WI38 (cell line): ENCODE results near the gene HOXB3.

Experiments
- H3K4me3 ChIP-seq: 2 replicates; pipeline ENCODE4 v1.5.1; 2011; ENCODE audit warnings: low read depth, mild to moderate bottlenecking, control low read depth, low read length
- TF ChIP-seq, protein P1 (sequence below): IDR thresholded peaks from 2 replicates; pipeline ENCODE4 v1.5.1; 2012; ENCODE audit warnings: low read depth, mild to moderate bottlenecking, control low read depth, low read length

HOXB3 gene

DNA sequence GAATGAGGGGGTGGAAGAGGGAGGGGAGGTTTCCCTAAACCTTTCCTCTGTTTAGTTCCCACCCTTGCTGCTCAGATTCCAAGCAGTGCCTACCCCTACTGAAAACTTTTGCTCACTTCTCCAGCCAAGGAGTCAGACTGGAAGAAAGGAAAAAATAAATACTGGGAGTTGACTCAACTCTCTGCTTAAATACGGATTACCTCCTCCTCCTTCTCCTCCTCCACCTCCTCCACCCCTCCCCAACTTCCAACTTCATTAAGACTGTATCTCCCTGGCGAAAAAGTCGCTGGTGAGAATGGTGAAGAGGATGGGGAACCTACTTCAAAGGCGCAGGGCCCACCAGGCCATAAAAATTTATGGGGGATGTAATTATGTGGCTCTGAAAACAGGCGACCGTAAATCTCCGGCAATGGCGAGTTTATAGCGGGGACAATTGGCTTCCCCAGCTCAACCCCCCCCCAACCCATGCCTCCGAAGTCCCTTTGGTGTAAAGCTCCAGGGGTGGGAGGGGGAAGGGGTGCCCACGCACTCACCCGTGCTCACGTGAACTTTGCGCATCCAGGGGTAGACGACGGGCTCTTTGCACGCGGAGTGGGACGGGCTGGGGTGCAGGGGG is 12.6 kb downstream of the HOXB3 start:
- peak overlapping the region; percentile 79 for H3K4me3 ChIP-seq
- TF ChIP-seq, protein P1, sequence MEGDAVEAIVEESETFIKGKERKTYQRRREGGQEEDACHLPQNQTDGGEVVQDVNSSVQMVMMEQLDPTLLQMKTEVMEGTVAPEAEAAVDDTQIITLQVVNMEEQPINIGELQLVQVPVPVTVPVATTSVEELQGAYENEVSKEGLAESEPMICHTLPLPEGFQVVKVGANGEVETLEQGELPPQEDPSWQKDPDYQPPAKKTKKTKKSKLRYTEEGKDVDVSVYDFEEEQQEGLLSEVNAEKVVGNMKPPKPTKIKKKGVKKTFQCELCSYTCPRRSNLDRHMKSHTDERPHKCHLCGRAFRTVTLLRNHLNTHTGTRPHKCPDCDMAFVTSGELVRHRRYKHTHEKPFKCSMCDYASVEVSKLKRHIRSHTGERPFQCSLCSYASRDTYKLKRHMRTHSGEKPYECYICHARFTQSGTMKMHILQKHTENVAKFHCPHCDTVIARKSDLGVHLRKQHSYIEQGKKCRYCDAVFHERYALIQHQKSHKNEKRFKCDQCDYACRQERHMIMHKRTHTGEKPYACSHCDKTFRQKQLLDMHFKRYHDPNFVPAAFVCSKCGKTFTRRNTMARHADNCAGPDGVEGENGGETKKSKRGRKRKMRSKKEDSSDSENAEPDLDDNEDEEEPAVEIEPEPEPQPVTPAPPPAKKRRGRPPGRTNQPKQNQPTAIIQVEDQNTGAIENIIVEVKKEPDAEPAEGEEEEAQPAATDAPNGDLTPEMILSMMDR, result no peak

DNA sequence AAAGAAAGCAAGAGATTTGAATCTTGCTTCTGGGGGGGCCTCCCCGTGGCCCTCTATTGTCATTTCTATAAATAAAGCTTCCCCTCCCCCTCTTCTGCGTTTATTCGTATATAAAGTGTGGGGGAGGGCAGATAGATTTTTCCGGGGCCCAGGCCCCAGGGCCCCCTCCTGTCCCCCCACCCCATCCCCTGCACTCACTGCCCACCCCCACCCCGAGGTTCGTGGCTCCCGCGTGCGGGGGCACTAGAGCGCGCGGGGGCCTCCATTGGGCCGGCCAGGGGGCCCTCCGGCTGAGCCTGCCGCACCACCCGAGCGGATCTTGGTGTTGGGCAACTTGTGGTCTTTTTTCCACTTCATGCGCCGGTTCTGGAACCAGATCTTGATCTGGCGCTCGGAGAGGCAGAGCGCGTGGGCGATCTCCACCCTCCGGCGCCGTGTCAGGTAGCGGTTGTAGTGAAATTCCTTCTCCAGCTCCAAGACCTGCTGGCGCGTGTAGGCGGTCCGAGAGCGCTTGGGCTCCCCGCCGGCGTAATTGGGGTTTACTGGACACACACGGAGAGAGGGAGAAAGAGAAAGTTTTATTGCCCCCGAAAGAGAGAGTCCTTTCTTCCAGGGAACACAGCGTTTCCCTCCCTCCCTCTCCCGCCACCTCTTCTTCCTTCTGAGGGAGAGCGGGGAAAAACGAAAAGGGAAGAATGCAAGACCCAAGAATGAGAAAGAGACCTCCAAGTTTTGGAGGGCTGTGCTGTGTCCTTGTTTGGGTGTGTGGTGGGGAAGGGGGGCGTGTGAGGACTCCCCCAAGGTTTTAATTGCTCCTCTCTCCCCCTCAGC is 13.3 kb downstream of the HOXB3 start:
- TF ChIP-seq, protein P1, result no peak

DNA sequence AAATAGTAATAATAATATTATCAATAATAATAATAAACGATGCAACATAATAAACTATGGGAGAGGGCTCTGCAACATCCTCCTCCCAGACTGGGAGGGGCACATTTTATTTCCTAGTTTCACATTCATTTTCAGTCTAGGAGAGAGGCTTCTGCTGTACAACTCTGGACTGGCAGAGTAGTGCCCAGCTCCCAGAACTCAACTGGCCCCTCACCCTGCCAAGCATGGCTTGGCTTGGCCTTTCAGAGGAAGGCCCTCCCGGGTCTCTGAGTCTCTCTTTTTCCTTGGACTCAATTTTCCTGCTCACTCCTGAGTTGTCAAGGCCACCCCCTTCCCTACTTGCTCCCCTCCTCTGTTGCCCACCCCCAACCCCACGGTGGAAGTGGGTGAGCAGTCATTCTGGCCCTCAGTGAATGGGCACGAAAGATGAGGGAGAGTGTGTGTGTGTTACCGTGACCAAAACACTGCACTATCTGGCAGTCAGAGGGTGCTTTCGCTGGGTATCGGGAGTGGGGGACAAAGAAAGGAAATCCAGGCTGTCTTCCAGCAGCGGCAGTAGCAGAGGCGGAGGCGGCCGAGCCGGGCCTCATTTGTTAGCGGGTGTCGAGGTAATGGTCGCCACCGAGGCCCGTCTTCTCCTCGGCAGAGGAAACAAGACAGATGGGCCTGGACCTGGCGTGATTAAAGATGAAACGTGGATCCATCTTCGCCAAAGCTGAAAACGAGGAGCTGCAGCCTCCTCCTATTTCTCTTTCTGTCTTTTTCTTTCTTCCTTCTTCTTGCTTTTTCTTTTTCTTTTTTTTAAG is 14.2 kb downstream of the HOXB3 start:
- peak overlapping the region; percentile 79 for H3K4me3 ChIP-seq
- TF ChIP-seq, protein P1, result no peak

More for the DNA sequence above, 13.3 kb downstream of the HOXB3 start:
- H3K4me3 ChIP-seq, result peak overlapping the region; percentile 79

DNA sequence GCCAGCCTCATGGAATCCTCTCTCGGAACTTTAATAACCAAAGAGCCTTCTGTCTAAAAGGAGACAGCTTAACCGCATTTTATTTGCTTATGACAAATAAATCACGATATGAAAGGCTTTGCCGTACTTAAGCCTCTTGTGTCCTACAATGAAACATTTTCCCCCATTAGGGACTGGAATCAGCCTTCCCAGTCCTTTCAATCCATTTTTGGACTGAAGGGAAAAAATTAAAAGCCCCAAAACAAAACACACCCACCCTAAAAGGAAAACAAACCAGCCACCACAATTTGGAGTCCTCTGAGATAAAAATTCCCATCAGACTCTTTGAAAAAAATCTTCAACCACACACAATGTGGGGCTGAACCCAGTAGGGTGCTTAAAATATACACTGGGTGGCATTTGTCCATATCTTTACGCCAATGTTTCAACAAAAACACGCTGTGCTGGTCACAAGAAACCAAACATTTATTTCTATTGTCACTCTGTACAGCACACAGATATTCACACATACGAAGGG is 14.9 kb downstream of the HOXB3 start:
- peak overlapping the region; percentile 79 for H3K4me3 ChIP-seq
- TF ChIP-seq, protein P1, result no peak

DNA sequence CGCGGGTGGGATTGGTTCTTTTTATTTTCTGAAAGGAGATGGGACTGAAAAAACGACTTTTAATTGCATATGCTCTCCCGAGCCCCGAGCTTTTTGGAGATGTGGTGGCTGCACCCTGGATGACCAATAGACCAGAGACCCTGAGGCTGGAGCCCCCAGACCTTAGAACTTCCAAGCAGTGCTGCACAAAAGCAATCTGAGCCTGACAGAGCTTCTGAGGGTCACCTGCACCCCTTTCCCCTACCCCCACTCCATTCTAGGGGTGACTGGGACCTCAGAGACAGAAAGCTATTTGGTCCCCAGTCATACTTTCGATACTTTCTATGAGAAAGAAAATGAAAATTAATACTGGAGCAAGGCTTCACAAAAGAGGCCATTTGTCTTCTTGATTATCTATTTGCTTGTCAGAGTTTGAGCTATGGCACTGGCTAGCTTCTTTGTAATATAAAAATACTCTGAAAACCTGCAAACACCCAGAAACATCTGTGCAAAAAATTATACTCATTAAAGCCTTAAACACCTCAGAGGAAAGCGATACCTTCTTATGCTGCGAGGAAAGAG is 15.5 kb downstream of the HOXB3 start:
- TF ChIP-seq, protein P1, result no peak
- peak overlapping the region; percentile 79 for H3K4me3 ChIP-seq

DNA sequence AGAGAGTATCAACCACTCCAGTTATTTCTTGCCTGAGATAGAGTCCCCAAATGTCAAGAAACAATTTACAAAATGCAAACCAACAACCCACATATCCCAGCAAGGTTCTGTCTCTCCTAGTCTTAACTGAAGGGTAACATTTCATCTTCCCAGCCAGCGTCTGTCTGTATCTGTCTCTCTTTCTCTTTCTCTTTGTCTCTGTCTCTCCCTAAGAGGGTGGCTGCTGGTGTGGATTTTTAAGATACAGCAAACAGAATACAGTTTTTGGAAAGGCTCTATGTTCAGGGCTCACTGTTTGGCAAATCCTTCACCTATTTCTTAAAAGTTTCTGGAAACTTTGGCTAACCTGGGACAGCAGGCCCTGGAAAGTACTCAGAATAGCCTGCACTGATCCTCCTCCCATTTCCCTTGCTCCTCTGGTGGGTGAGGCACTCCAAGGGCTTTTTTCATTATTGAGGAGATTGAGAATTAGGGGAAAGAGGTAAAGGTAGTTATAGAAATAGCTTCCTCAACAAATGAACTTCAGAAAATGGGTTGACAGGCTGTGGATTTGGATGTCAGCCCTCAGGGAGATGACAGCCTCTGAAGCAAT is 18.1 kb downstream of the HOXB3 start:
- H3K4me3 ChIP-seq, result peak overlapping the region; percentile 79
- TF ChIP-seq, protein P1, result no peak
